ENCODE data around the gene MTA3. TPM values are rescaled to one million over a fixed set of nuclear protein-coding genes. Genes with fewer than 3 reads are reported as not detected.
A peak's percentile ranks its signal among the peaks of the same experiment; 100 is the strongest.

The MTA3 gene
- total and polyA plus RNA-seq, 2 donors (not counting 1 experiment from before 2014, with no cell fraction given): 13.4 to 33.2 TPM

DNA sequence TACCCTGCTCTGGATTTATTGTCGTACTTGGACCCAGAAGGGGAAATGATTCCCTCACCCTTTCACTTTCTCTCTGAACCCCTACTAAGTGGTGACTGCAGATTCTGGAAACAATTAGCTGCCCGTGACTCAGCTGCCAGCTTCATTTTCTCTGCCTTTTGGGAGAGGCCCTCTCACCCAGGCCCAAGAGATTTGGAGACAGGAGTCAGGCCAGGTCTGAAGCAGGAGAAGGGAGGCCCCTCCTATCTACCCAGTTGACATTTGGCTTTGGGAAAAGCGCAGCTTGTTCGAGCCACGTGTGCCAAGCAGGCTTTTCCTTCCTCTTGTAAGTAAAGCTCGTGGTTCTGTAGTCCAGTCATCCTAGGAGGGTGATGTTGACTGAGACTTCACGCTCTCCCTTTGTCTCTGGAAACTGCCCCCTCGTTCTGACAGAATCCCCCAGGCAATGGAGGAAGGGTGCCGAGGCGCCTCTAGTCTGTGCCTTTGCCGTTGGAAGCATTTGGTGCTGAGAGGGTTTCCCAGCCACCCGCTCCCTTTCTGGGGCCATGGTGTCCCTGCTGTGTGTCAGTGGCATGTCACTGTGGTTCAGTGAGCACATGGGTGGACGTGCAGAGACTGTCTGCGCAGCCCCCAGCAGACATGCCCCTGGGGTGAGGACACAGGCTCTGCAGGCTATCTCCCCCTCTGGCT lies 186.9 kb downstream of the MTA3 start:
- peak overlapping the region; percentile 63 for H3K4me2 ChIP-seq (replicated peaks; ENCODE audit: low read depth, low read length, poor library complexity, severe bottlenecking)
- Mint-ChIP-seq H3K27ac (peak overlapping the region; percentile 16), H3K4me3 (peak overlapping the region; percentile 78), H3K4me1 (peaks cover 47% of the 10 kb centered on the region), H3K27me3 (no peaks in the 10 kb centered on the region), H3K9me3 (ENCODE audit: insufficient read depth) (no peaks in the 10 kb centered on the region)
- H3K9me3 ChIP-seq (ENCODE audit: control extremely low read depth in 1 of 3, control insufficient read depth in 2 of 3, insufficient read depth in 1 of 3, low read length in 2 of 3): no peaks in the 10 kb centered on the region
- DNase-seq (no peak), ATAC-seq (ENCODE audit: low read depth) (no peak)
- no peaks in the 10 kb centered on the region for H3K27me3 ChIP-seq (replicated peaks in 1 of 4; ENCODE audit: control extremely low read depth in 1 of 4, control insufficient read depth in 3 of 4, insufficient read depth in 4 of 4, low read length in 3 of 4)
- intact Hi-C loops (cut with micrococcal nuclease): no loop called here
- H3K4me3 ChIP-seq (ENCODE audit: control extremely low read depth in 1 of 5, extremely low read depth in 1 of 5, insufficient read depth in 1 of 5, low read depth in 2 of 5, low read length in 4 of 5): no peak overlapping the region
- H3K79me2 ChIP-seq (ENCODE audit: control insufficient read depth, insufficient read depth, low read length): no peaks in the 10 kb centered on the region
- WGBS (ENCODE audit: insufficient coverage): 55% methylated on average over 6 of the region's 14 CpGs
- H3K27ac ChIP-seq (ENCODE audit: low read length in 2 of 2): no peak overlapping the region
- H3K36me3 ChIP-seq (replicated peaks in 1 of 2; ENCODE audit: control extremely low read depth in 1 of 2, control insufficient read depth in 1 of 2, extremely low read depth in 1 of 2, insufficient read depth in 2 of 2, low read length in 1 of 2): no peaks in the 10 kb centered on the region
- no peak overlapping the region for H2AFZ ChIP-seq (ENCODE audit: insufficient read depth, low read depth, low read length, poor library complexity, severe bottlenecking)
- H4K20me1 ChIP-seq (ENCODE audit: control insufficient read depth, insufficient read depth, low read length, poor library complexity, severe bottlenecking): no peaks in the 10 kb centered on the region
- peaks cover 46 to 47% of the 10 kb centered on the region in 2 donors for H3K4me1 ChIP-seq (ENCODE audit: control insufficient read depth in 2 of 2, insufficient read depth in 2 of 2, low read length in 2 of 2)
- H3K9ac ChIP-seq (ENCODE audit: low read length): no peak overlapping the region
- ChIA-PET CTCF (interaction anchor here (0.7 to 1.4 kb wide), 5 partner anchors 15 to 72 kb away, joined by 3 to 4 read pairs (median 3); no protein-coding TSS in a partner anchor), POLR2A (no interaction called here)
- TF ChIP-seq, protein P1, sequence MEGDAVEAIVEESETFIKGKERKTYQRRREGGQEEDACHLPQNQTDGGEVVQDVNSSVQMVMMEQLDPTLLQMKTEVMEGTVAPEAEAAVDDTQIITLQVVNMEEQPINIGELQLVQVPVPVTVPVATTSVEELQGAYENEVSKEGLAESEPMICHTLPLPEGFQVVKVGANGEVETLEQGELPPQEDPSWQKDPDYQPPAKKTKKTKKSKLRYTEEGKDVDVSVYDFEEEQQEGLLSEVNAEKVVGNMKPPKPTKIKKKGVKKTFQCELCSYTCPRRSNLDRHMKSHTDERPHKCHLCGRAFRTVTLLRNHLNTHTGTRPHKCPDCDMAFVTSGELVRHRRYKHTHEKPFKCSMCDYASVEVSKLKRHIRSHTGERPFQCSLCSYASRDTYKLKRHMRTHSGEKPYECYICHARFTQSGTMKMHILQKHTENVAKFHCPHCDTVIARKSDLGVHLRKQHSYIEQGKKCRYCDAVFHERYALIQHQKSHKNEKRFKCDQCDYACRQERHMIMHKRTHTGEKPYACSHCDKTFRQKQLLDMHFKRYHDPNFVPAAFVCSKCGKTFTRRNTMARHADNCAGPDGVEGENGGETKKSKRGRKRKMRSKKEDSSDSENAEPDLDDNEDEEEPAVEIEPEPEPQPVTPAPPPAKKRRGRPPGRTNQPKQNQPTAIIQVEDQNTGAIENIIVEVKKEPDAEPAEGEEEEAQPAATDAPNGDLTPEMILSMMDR (IDR thresholded peaks at IDR 0.05): no peak
- TF ChIP-seq EZH2 (IDR thresholded peaks at IDR 0.05; ENCODE audit: borderline replicate concordance, insufficient read depth, low read depth, low read length, poor library complexity, severe bottlenecking): no peak

DNA sequence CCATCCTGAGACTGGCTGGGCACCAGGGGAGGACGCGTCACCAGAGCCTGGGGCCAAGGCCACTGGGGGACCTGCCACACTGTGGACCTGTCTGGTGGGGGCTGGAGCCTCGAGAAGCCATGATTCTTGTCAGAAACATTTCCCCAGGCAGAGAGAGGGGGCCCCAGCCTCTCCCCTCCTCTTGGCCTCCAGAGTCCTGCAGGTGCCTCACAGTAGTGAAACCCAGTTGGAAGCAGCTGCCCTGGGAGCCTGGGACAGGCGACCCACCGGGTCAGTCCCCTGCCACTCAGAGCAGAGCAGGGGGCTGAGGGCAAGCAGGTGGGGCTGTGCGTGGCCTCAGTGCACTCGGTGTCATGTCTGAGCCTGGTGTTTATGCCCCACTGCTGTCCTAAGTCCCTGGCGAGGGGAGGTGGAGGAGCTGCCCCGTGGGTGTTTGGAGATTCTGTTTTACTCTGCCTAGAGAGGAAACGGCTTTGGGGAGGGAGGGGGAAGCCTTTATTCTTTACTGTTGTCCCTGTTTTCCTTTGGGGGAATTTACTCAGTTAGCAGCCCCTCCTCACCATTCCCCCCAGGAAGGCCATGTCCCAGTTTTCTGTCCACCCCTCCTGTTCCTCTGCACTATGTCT lies 187.8 kb downstream of the MTA3 start:
- TF ChIP-seq EZH2 (IDR thresholded peaks at IDR 0.05; ENCODE audit: borderline replicate concordance, insufficient read depth, low read depth, low read length, poor library complexity, severe bottlenecking): no peak
- TF ChIP-seq, protein P1 (IDR thresholded peaks at IDR 0.05): no peak
- Mint-ChIP-seq H3K9me3 (ENCODE audit: insufficient read depth) (no peaks in the 10 kb centered on the region), H3K27me3 (no peaks in the 10 kb centered on the region), H3K27ac (no peak overlapping the region), H3K4me1 (peaks cover 44% of the 10 kb centered on the region), H3K4me3 (no peak overlapping the region)
- ChIA-PET CTCF (interaction anchor here (0.6 kb wide), 1 partner anchor 16 kb away, joined by 4 read pairs; no protein-coding TSS in a partner anchor), POLR2A (no interaction called here)
- H4K20me1 ChIP-seq (ENCODE audit: control insufficient read depth, insufficient read depth, low read length, poor library complexity, severe bottlenecking): no peaks in the 10 kb centered on the region
- H3K79me2 ChIP-seq (ENCODE audit: control insufficient read depth, insufficient read depth, low read length): no peaks in the 10 kb centered on the region
- H2AFZ ChIP-seq (ENCODE audit: insufficient read depth, low read depth, low read length, poor library complexity, severe bottlenecking): no peak overlapping the region
- no peak for DNase-seq
- no peaks in the 10 kb centered on the region for H3K27me3 ChIP-seq (replicated peaks in 1 of 4; ENCODE audit: control extremely low read depth in 1 of 4, control insufficient read depth in 3 of 4, insufficient read depth in 4 of 4, low read length in 3 of 4)
- H3K9me3 ChIP-seq (ENCODE audit: control extremely low read depth in 1 of 3, control insufficient read depth in 2 of 3, insufficient read depth in 1 of 3, low read length in 2 of 3): no peaks in the 10 kb centered on the region
- 63% methylated on average over 8 of the region's 10 CpGs for WGBS (ENCODE audit: insufficient coverage)
- H3K4me3 ChIP-seq (ENCODE audit: control extremely low read depth in 1 of 5, extremely low read depth in 1 of 5, insufficient read depth in 1 of 5, low read depth in 2 of 5, low read length in 4 of 5): no peak overlapping the region
- ATAC-seq (ENCODE audit: low read depth): no peak
- peaks cover 42 to 45% of the 10 kb centered on the region in 2 donors for H3K4me1 ChIP-seq (ENCODE audit: control insufficient read depth in 2 of 2, insufficient read depth in 2 of 2, low read length in 2 of 2)
- intact Hi-C loops (cut with micrococcal nuclease): no loop called here
- H3K4me2 ChIP-seq (replicated peaks; ENCODE audit: low read depth, low read length, poor library complexity, severe bottlenecking): no peak overlapping the region
- no peak overlapping the region for H3K27ac ChIP-seq (ENCODE audit: low read length in 2 of 2)
- H3K9ac ChIP-seq (ENCODE audit: low read length): no peak overlapping the region
- H3K36me3 ChIP-seq (replicated peaks in 1 of 2; ENCODE audit: control extremely low read depth in 1 of 2, control insufficient read depth in 1 of 2, extremely low read depth in 1 of 2, insufficient read depth in 2 of 2, low read length in 1 of 2): no peaks in the 10 kb centered on the region

Data from B cell (primary cell).